ENCODE measurements around the gene TRMT10B. TPM values are rescaled to one million over a fixed set of nuclear protein-coding genes. Genes with fewer than 3 reads are reported as not detected.
A peak's percentile ranks its signal among the peaks of the same experiment; 100 is the strongest.

Gene TRMT10B
- polyA plus RNA-seq, 2 of the 4 experiments (the other 2 are of a cell fraction) = 6.5 to 10.1 TPM

DNA sequence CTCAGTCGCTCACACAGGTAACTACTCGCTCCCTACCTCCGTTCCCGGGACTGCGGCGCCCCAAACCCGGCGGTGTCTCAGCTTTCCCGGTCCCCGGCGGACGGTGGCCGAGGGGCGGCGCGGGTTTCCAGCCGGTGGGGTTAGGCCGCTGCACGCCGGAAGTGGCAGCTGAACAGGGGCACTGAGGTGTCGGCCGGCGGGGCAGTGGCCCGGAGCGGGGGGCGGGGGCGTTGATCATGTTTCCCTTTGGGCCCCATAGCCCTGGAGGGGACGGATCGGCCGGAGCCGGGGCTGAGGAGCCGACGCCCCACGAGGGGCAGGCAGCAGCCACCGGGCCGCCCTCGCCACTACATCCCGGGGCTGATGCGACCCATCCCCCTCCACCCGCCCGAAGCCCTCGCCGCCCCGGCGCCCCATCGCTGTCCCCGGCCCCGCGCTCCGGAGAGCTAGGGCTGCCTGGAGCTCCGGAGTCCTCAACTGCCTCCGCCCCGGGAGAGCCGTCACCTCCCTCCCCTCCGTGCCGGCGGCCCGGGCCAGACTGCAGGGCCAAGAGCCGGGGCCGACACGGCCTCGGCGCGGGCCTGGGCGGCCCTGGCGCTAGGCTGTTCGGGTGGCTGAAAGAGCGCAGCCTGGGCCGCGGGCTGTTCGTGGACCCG, 47.2 kb downstream of the TRMT10B start, which contains the start of gene DCAF10 (continued):
- TF ChIP-seq, protein P1, sequence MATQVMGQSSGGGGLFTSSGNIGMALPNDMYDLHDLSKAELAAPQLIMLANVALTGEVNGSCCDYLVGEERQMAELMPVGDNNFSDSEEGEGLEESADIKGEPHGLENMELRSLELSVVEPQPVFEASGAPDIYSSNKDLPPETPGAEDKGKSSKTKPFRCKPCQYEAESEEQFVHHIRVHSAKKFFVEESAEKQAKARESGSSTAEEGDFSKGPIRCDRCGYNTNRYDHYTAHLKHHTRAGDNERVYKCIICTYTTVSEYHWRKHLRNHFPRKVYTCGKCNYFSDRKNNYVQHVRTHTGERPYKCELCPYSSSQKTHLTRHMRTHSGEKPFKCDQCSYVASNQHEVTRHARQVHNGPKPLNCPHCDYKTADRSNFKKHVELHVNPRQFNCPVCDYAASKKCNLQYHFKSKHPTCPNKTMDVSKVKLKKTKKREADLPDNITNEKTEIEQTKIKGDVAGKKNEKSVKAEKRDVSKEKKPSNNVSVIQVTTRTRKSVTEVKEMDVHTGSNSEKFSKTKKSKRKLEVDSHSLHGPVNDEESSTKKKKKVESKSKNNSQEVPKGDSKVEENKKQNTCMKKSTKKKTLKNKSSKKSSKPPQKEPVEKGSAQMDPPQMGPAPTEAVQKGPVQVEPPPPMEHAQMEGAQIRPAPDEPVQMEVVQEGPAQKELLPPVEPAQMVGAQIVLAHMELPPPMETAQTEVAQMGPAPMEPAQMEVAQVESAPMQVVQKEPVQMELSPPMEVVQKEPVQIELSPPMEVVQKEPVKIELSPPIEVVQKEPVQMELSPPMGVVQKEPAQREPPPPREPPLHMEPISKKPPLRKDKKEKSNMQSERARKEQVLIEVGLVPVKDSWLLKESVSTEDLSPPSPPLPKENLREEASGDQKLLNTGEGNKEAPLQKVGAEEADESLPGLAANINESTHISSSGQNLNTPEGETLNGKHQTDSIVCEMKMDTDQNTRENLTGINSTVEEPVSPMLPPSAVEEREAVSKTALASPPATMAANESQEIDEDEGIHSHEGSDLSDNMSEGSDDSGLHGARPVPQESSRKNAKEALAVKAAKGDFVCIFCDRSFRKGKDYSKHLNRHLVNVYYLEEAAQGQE (IDR thresholded peaks at IDR 0.05) = peak; percentile 43; the same call in 1 of the 2 replicates
- TF ChIP-seq CBX8 (IDR thresholded peaks at IDR 0.05) = no peak
- peak; percentile 65 for TF ChIP-seq POLR2A (IDR thresholded peaks at IDR 0.05; ENCODE audit: low read length)
- TF ChIP-seq ZSCAN20 (CRISPR knock-in tag; IDR thresholded peaks at IDR 0.05) = no peak
- TF ChIP-seq RAD21 (conservative IDR thresholded peaks at IDR 0.05 in 1 of 2, IDR thresholded peaks at IDR 0.05 in 1 of 2) = no peak
- TF ChIP-seq KDM5A (IDR thresholded peaks at IDR 0.05) = peak; percentile 66; the same call in 1 of the 2 replicates
- no peak for TF ChIP-seq FOXS1 (CRISPR knock-in tag; IDR thresholded peaks at IDR 0.05)
- peak; percentile 15; the same call in 1 of the 2 replicates for TF ChIP-seq ZC3H11A (IDR thresholded peaks at IDR 0.05)
- TF ChIP-seq KDM1A (IDR thresholded peaks at IDR 0.05; ENCODE audit: low read depth) = no peak
- TF ChIP-seq PBX3 (IDR thresholded peaks at IDR 0.05) = peak; percentile 69
- no peak for TF ChIP-seq EHMT2 (IDR thresholded peaks at IDR 0.05; ENCODE audit: low read depth)
- peak; percentile 86; the same call in 1 of the 2 replicates for TF ChIP-seq MAZ (IDR thresholded peaks at IDR 0.05; ENCODE audit: borderline replicate concordance, low read depth, low read length)
- TF ChIP-seq JUN (IDR thresholded peaks at IDR 0.05) = peak in 1 of 2 experiments; percentile 98; a peak in 3 of 5 replicates
- no peak for TF ChIP-seq RNF2 (IDR thresholded peaks at IDR 0.05; ENCODE audit: borderline replicate concordance, low read depth)
- TF ChIP-seq FOSL2 (IDR thresholded peaks at IDR 0.05) = no peak
- TF ChIP-seq FOSL2 (CRISPR knock-in tag; IDR thresholded peaks at IDR 0.05) = peak; percentile 54
- TF ChIP-seq, protein P2, sequence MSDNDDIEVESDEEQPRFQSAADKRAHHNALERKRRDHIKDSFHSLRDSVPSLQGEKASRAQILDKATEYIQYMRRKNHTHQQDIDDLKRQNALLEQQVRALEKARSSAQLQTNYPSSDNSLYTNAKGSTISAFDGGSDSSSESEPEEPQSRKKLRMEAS (IDR thresholded peaks at IDR 0.05) = peak; percentile 91
- TF ChIP-seq E2F6 (IDR thresholded peaks at IDR 0.05; ENCODE audit: borderline replicate concordance, low read depth) = peak; percentile 79
- TF ChIP-seq GATA3 (IDR thresholded peaks at IDR 0.05; ENCODE audit: borderline replicate concordance) = peak; percentile 54
- no peak for TF ChIP-seq POLR2AphosphoS2 (conservative IDR thresholded peaks at IDR 0.05; ENCODE audit: low read length)
- 0 out of 3 replicates have a peak, but pooled peaks have one; percentile 30 for TF ChIP-seq SMC3 (IDR thresholded peaks at IDR 0.05)
- TF ChIP-seq HOXA7 (CRISPR knock-in tag; IDR thresholded peaks at IDR 0.05) = no peak

DNA sequence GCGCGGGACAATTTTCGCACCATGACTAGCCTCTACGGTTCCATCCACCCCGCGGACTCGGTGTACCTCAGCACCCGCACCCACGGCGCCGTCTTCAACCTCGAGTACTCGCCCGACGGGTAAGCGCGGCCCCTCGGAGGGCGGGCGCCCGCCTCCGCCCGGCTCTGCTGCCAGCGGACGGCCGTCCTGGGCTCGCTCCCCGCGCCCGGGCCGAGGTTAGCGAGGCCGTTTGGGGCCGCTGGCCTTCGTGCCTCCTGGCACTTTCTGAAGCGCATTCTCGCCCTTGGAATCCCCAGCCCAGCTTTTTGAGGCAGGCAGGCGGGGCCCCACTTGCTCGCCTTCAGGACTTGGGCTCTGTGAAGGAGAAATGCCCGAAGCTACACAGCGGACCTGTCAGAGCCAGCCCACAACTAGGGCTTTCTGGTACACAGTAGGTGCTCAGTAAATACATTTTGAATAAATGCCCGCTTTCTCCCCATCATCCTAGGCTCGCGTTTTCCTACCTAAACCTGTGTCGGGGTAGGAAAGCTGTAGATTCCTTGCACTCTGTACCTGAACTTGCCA, 47.8 kb downstream of the TRMT10B start:
- ChIA-PET POLR2A (interaction anchor here (0.6 to 4.9 kb wide), 5 partner anchors 10 to 209 kb away, joined by 3 to 40 read pairs (median 7); partner anchors contain the start of genes EXOSC3 and TOMM5), CTCF (interaction anchor here (0.9 to 1.8 kb wide), 4 partner anchors 16 to 319 kb away, joined by 4 to 9 read pairs (median 6); partner anchors contain the start of gene EXOSC3)
- H3K9me3 ChIP-seq = no peaks in the 10 kb centered on the region
- FAIRE-seq = no peak
- peak in 1 of 2 experiments; percentile 12 for DNase-seq (ENCODE audit: low read depth in 1 of 2, low spot score in 1 of 2)
- WGBS (ENCODE audit: missing lambda C conversion rate) = 1% methylated on average over 15 of the region's 45 CpGs
- peak overlapping the region; percentile 93 to 98 for H3K27ac ChIP-seq
- TF ChIP-seq KDM5A (IDR thresholded peaks at IDR 0.05) (no peak), POLR2A (IDR thresholded peaks at IDR 0.05; ENCODE audit: low read length) (0 out of 2 replicates have a peak, but pooled peaks have one; percentile 6)
- H3K4me3 ChIP-seq = peak overlapping the region; percentile 86
- H3K4me2 ChIP-seq = peak overlapping the region; percentile 91
- H3K4me1 ChIP-seq = peaks cover 21% of the 10 kb centered on the region
- ATAC-seq = peak; percentile 51 to 68

All from A549 (cell line).